Measurements from ENCODE around the gene MESP1.

The MESP1 gene

GRCh38 chr15:89776274-89777072, 25.4 kb upstream of the MESP1 start, which contains the start of gene MESP2 (continued):
- TF ChIP-seq ZSCAN5A (tag by site-specific recombination; IDR thresholded peaks at IDR 0.05) (no peak), ZBTB44 (tag by site-specific recombination; IDR thresholded peaks at IDR 0.05) (no peak), ZNF416 (tag by site-specific recombination; IDR thresholded peaks at IDR 0.05) (no peak), KLF8 (tag by site-specific recombination; IDR thresholded peaks at IDR 0.05) (no peak), ZNF202 (tag by site-specific recombination; IDR thresholded peaks at IDR 0.05; ENCODE audit: borderline replicate concordance) (peak; percentile 94), OVOL3 (tag by site-specific recombination; IDR thresholded peaks at IDR 0.05) (no peak), PRDM1 (tag by site-specific recombination; IDR thresholded peaks at IDR 0.05) (no peak), GLIS2 (tag by site-specific recombination; IDR thresholded peaks at IDR 0.05) (peak; percentile 38; the same call in 1 of the 2 replicates), ZNF19 (tag by site-specific recombination; IDR thresholded peaks at IDR 0.05; ENCODE audit: low read depth) (no peak), ZBTB26 (tag by site-specific recombination; optimal IDR thresholded peaks at IDR 0.05) (peak; percentile 89), ZBTB10 (tag by site-specific recombination; IDR thresholded peaks at IDR 0.05) (no peak), PRDM6 (tag by site-specific recombination; IDR thresholded peaks at IDR 0.05) (no peak), ZNF335 (tag by site-specific recombination; conservative IDR thresholded peaks at IDR 0.05) (peak; percentile 68), KLF9 (tag by site-specific recombination; IDR thresholded peaks at IDR 0.05; ENCODE audit: low read depth) (no peak), SCRT2 (tag by site-specific recombination; IDR thresholded peaks at IDR 0.05) (peak; percentile 82), GFI1B (tag by site-specific recombination; IDR thresholded peaks at IDR 0.05) (no peak), ZNF530 (tag by site-specific recombination; IDR thresholded peaks at IDR 0.05; ENCODE audit: low read depth) (no peak), CTCF (tag by site-specific recombination; IDR thresholded peaks at IDR 0.05) (peak; percentile 26; the same call in 1 of the 2 replicates), ZNF175 (tag by site-specific recombination; IDR thresholded peaks at IDR 0.05) (no peak), ZNF600 (tag by site-specific recombination; IDR thresholded peaks at IDR 0.05) (peak; percentile 94), ZXDB (tag by site-specific recombination; IDR thresholded peaks at IDR 0.05) (peak; percentile 71; the same call in 1 of the 2 replicates)
- TF ChIP-seq, protein P1, sequence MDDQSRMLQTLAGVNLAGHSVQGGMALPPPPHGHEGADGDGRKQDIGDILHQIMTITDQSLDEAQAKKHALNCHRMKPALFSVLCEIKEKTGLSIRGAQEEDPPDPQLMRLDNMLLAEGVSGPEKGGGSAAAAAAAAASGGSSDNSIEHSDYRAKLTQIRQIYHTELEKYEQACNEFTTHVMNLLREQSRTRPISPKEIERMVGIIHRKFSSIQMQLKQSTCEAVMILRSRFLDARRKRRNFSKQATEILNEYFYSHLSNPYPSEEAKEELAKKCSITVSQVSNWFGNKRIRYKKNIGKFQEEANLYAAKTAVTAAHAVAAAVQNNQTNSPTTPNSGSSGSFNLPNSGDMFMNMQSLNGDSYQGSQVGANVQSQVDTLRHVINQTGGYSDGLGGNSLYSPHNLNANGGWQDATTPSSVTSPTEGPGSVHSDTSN (CRISPR knock-in tag; IDR thresholded peaks at IDR 0.05): peak; percentile 54; the same call in 1 of the 2 replicates
- TF ChIP-seq, protein P2, sequence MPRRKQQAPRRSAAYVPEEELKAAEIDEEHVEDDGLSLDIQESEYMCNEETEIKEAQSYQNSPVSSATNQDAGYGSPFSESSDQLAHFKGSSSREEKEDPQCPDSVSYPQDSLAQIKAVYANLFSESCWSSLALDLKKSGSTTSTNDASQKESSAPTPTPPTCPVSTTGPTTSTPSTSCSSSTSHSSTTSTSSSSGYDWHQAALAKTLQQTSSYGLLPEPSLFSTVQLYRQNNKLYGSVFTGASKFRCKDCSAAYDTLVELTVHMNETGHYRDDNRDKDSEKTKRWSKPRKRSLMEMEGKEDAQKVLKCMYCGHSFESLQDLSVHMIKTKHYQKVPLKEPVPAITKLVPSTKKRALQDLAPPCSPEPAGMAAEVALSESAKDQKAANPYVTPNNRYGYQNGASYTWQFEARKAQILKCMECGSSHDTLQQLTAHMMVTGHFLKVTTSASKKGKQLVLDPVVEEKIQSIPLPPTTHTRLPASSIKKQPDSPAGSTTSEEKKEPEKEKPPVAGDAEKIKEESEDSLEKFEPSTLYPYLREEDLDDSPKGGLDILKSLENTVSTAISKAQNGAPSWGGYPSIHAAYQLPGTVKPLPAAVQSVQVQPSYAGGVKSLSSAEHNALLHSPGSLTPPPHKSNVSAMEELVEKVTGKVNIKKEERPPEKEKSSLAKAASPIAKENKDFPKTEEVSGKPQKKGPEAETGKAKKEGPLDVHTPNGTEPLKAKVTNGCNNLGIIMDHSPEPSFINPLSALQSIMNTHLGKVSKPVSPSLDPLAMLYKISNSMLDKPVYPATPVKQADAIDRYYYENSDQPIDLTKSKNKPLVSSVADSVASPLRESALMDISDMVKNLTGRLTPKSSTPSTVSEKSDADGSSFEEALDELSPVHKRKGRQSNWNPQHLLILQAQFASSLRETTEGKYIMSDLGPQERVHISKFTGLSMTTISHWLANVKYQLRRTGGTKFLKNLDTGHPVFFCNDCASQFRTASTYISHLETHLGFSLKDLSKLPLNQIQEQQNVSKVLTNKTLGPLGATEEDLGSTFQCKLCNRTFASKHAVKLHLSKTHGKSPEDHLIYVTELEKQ (tag by site-specific recombination; IDR thresholded peaks at IDR 0.05; ENCODE audit: borderline replicate concordance): no peak
